ENCODE results near the gene TTLL3. TPM values are rescaled to one million over a fixed set of nuclear protein-coding genes. Genes with fewer than 3 reads are reported as not detected.

TTLL3 gene
- total RNA-seq, 1 donor, result 21.6 TPM

DNA sequence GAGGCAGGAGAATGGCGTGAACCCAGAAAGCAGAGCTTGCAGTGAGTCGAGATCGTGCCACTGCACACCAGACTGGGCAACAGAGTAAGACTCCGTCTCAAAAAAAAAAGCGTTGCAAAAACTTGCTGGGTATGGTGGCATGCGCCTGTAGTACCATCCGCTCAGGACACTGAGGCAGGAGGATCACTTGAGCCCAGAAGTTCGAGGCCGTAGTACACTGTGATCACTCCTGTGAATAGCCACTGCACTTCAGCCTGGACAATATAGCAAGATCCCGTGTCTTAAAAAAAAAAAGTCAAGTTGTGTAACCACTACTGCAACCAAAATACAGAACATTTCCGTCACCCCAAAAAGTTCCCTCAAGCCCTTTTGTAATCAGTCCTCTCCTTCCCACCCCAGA lies 15.7 kb upstream of the TTLL3 start:
- no peak for DNase-seq (ENCODE audit: low read depth)
- no peak overlapping the region for H3K4me3 ChIP-seq (ENCODE audit: low read depth, low read length)

GRCh38 chr3:9795207-9795606 lies 14.9 kb upstream of the TTLL3 start:
- no peak for DNase-seq (ENCODE audit: low read depth)

More for the DNA sequence above, 15.7 kb upstream of the TTLL3 start:
- TF ChIP-seq, protein P1, sequence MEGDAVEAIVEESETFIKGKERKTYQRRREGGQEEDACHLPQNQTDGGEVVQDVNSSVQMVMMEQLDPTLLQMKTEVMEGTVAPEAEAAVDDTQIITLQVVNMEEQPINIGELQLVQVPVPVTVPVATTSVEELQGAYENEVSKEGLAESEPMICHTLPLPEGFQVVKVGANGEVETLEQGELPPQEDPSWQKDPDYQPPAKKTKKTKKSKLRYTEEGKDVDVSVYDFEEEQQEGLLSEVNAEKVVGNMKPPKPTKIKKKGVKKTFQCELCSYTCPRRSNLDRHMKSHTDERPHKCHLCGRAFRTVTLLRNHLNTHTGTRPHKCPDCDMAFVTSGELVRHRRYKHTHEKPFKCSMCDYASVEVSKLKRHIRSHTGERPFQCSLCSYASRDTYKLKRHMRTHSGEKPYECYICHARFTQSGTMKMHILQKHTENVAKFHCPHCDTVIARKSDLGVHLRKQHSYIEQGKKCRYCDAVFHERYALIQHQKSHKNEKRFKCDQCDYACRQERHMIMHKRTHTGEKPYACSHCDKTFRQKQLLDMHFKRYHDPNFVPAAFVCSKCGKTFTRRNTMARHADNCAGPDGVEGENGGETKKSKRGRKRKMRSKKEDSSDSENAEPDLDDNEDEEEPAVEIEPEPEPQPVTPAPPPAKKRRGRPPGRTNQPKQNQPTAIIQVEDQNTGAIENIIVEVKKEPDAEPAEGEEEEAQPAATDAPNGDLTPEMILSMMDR (IDR thresholded peaks at IDR 0.05; ENCODE audit: insufficient read depth, low read depth, low read length), result no peak

DNA sequence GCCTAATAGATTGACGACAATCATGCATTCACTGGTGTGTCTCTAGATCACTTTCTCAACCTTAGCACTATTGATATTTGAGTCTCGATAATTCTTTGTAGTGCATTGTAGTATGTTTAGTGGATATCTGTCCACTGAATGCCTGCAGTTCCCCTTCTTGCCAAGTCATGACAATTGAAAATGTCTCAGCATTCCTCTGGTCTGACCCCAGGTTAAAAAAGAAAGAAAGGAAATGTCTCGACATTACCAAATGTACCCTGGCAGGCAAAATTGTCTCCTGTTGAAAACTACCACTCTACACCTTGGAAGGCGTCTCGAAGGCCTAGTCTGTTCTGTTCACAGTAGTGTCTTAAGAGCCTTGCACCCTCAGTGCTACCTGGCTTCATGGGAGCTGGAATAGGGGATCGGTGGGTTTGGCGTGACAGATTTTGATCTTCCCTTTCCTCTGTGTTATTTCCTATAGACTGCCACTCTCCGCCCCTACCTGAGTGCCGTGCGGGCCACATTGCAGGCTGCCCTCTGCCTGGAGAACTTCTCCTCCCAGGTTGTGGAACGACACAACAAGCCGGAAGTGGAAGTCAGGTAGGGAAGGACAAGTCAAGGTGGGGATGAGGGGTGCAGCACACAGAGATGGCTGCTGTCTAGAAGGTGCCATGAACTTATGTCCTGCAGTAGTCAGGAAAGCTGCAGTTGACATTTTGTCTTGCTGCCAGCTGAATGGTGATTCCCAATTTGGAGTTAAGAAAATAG lies 12.7 kb upstream of the TTLL3 start:
- no peak for DNase-seq (ENCODE audit: low read depth)
- no peak overlapping the region for H3K4me3 ChIP-seq (ENCODE audit: low read depth, low read length)
- TF ChIP-seq, protein P1 (IDR thresholded peaks at IDR 0.05; ENCODE audit: insufficient read depth, low read depth, low read length), result no peak

More at GRCh38 chr3:9795207-9795606, 14.9 kb upstream of the TTLL3 start:
- H3K4me3 ChIP-seq (ENCODE audit: low read depth, low read length), result no peak overlapping the region
- TF ChIP-seq, protein P1 (IDR thresholded peaks at IDR 0.05; ENCODE audit: insufficient read depth, low read depth, low read length), result no peak

GRCh38 chr3:9800529-9800928 lies 9.5 kb upstream of the TTLL3 start:
- DNase-seq (ENCODE audit: low read depth), result no peak
- no peak overlapping the region for H3K4me3 ChIP-seq (ENCODE audit: low read depth, low read length)
- TF ChIP-seq, protein P1 (IDR thresholded peaks at IDR 0.05; ENCODE audit: insufficient read depth, low read depth, low read length), result peak; percentile 15

DNA sequence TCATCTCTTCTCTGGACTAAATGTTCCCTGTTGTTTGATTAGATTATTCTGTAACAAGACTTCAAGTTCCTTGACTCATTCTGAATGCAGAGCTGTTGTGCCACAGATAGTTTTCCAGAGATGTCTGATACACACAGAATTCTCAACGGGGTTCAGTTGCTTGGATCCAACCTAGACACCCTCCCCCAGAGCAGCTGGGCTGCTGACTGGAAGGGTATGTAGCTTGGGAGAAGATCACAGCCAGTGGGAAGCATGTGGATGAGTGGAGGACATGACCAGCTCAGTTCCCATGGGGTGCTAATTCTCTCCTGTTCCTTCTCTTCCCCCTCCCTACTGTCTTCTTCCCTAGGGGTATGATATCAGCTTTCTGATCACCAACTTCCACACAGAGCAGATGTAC lies 6.6 kb upstream of the TTLL3 start:
- no peak overlapping the region for H3K4me3 ChIP-seq (ENCODE audit: low read depth, low read length)
- TF ChIP-seq, protein P1 (IDR thresholded peaks at IDR 0.05; ENCODE audit: insufficient read depth, low read depth, low read length), result no peak
- no peak for DNase-seq (ENCODE audit: low read depth)

- TF ChIP-seq, protein P1 (IDR thresholded peaks at IDR 0.05; ENCODE audit: insufficient read depth, low read depth, low read length), result no peak
- H3K4me3 ChIP-seq (ENCODE audit: low read depth, low read length), result no peak overlapping the region
- DNase-seq (ENCODE audit: low read depth), result no peak
These were observed 5.1 kb upstream of the TTLL3 start for GRCh38 chr3:9804996-9805395.

DNA sequence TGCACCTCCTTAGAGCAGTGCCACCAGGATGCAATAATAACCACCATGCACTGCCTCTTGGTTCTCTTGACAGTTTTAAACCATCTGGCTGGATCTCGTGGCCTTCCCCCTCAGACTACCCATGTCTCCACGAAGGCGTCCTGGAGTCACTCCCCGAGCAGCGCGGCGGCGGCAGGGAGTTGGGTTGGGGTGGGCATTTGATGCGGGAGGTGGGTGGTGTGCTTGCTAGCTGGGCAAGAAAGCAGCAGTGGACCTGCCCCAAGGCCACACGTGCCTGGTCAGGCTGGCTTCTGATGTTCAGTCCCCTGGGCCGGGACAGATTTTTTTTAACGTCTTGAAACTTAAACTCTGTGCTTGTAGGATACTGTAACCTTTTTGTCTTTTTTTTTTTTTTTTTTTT lies 3.9 kb upstream of the TTLL3 start:
- H3K4me3 ChIP-seq (ENCODE audit: low read depth, low read length), result no peak overlapping the region
- no peak for DNase-seq (ENCODE audit: low read depth)
- TF ChIP-seq, protein P1 (IDR thresholded peaks at IDR 0.05; ENCODE audit: insufficient read depth, low read depth, low read length), result no peak

Measured in fibroblast of villous mesenchyme (primary cell).